GM21825 (cell line): ENCODE results near the gene CYB561.
A peak's percentile ranks its signal among the peaks of the same experiment; 100 is the strongest.

ENCODE experiments used
- ATAC-seq: cut with Tn5 transposase; IDR thresholded peaks from one replicate; pipeline ENCODE4 v1.9.1; 2021; ENCODE audit warnings: mild to moderate bottlenecking, moderate library complexity; ENCODE audit not compliant: unreplicated experiment

The CYB561 gene

DNA sequence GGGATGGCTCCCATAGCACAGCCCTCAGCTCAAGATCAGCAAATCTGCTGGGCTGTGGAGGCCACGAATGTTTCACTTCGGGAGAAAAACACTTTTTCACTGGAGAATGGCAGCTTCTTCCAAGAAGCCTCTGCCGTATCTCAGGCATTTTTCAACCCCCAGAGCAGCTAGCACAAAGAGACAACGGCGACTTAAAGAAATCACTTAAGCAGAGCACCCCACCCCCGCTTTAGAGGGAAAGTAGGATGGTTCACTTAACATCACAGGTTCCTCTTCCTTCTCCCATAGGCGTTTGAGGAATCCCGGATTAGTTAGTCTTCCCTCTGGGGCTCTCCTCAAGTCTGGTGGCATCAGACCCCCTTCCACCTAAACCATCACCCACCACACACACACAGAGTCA, 27.6 kb downstream of the CYB561 start:
- no peak for ATAC-seq

DNA sequence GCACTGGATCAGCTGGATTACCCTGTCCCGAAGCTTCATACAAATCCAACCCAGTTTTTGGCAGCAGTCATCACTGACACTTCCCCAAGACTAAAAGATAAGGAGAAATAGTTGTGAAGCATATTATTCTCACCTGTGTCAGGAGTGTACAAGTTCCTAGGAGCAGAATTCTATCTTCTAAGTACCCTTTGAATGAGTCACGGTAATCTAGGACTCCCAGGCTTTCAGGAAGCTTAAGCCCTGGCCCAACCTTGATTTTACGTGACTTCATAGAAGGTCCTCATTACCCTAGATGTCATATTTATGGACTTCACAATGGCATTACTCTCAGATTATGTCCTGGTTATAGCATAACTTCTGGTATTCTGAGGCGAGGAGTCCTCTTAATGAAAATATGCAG, 31.9 kb downstream of the CYB561 start:
- no peak for ATAC-seq

- no peak for ATAC-seq
These were observed 33.0 kb downstream of the CYB561 start for GRCh38 chr17:63413128-63413527.

- ATAC-seq: no peak
These were observed 33.9 kb downstream of the CYB561 start for GRCh38 chr17:63412234-63412633.

DNA sequence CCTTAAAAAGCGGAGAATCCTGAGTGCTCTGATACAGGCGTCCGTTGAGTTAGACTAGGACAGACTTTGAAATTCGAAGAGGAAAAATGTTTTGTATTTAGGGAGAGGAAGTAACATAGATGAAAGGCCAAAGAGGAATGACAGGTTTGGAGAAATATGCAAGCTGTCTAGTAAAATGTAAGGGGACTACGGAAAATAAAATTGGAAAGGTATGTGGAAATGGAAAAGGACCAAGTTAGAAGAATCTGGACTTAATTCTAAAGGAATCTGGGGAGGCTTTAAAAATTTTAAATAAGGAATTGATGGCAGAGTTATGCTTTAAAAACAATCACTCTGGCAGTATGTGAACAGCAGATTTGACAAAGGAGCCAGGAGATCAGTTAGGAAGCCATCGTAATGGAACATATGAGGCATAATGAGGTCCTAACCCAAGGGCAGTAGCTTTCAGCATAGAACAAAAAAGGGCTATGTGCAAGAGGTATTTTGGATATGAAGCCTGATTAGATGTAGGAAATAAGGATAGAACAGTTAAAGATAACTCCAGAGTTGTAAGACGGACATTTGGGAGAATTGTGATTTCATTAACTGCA, 38.3 kb downstream of the CYB561 start:
- no peak for ATAC-seq

DNA sequence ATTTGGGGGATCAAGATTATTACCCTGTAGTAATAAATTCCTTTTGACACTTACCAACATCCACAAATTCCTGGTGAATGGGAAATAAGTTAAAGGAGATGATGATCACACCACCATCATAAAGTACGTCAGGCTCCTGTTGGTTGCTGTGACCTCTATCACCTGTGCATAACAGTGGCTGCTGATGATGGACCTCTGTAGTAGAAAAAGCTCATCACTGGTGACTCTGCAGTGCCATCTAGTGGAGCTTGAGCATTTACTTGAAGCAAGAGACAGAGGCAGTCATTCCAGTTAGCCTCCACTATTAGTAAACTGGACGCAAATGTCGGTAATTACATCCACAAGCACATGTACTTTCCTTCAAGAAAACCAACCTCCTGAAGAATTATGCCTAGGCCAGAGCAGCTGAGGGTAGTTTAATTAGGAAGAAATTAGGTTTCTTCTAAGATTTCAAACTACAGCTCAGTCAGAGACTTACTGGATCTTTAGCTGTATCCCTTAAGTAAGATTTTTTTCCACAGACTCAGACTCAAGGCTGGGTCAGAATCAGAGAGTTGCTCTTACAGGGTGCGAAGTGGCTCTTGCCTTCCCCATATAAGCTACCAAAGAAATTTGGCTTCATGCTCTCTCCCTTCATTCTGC, 39.3 kb downstream of the CYB561 start:
- peak; percentile 79 for ATAC-seq

DNA sequence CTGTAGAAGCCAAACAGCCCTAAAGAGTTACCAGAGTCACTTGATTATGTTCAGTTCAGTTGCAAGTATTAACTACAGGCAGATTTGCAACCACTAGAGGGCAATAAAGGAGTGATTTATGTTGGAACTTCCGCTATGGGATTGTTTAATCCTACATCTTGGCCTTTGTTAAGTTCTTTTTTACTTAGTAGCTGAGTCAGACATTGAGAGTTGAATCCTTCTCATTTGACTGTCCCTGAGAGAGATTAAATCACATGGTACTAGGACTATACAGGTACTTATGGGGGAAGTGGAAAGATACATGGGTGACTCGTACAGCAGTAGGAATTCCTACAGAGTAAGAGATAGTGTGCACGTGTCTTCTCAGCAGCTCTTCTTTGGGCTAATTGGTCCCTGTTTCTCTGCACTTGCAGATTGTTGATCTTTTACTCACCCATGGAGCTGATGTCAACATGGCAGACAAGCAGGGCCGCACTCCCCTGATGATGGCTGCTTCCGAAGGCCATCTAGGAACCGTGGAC, 40.3 kb downstream of the CYB561 start:
- ATAC-seq: no peak

GRCh38 chr17:63405020-63405419, 41.1 kb downstream of the CYB561 start:
- no peak for ATAC-seq

- no peak for ATAC-seq
These were observed 43.5 kb downstream of the CYB561 start for GRCh38 chr17:63402431-63403212.

DNA sequence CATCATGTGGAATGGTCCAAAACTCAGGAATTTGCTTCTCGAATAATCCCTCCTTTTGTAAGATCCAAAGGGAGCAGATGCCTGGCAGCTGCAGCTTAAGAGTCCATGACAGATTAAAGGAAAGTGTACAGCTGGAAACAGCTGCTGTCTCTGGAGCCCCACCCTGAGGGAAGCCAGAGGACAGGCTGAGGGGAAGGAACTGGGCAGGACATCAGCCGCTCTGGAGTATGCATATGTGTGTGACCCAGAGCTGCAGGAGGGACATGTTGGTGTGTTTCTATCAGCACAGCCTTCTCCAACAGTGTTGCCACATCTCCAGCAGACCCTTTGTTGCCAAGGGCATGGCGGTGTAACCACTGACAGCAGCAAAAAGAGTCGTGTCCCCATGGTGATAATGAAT, 46.2 kb downstream of the CYB561 start:
- no peak for ATAC-seq

DNA sequence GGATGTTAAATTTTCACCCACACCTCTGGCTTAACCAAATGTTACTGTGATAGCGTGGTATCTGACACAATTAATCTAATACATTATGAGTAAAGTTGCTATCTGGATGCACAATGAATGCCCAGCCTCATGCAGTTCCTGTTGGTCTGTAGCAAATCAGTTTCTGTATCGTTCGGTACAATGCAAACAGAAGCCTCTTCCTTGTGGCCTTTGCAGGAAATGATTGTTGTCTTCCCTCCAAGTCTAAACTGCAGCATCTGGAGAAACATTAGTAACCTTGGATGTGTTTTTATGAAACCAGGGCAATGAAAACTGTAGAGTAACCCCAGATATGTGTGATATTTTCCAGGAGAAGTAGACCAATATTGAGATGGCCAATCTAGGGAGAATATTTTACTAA, 46.8 kb downstream of the CYB561 start:
- no peak for ATAC-seq

- no peak for ATAC-seq
These were observed 47.4 kb downstream of the CYB561 start for GRCh38 chr17:63398680-63399079.

- no peak for ATAC-seq
These were observed 50.9 kb downstream of the CYB561 start for GRCh38 chr17:63395075-63395805.

GRCh38 chr17:63390090-63390489, 56.0 kb downstream of the CYB561 start:
- ATAC-seq: no peak

GRCh38 chr17:63387656-63388340, 58.3 kb downstream of the CYB561 start:
- ATAC-seq: no peak

DNA sequence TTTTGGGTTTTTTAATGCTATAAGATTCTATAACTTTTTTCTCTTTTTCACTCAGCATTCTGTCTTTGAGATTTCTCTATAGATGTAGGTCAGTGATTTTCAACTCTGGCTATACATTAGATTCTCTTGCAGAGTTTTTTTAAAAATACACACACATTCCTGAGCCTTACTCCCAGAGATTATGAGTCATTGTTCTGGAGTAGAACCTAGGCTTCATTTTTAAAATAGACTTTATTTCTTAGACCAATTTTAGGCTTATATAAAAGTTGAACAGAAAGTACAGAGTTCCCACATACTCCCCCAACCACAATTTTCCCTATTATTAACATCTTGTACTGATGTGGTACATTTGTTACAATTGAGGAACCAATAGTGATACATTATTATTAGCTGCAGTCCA, 63.3 kb downstream of the CYB561 start:
- ATAC-seq: no peak
